Gastrocnemius medialis (tissue), 4 donors: ENCODE measurements around the gene TLE1. TPM values are rescaled to one million over a fixed set of nuclear protein-coding genes. Genes with fewer than 3 reads are reported as not detected.

Experiments used
- ATAC-seq, 2 donors: fragments of 150-250 bp; one replicate each; pipeline ENCODE4 v1.9.1; 2016
- DNase-seq, 2 donors: peaks; one replicate each; pipeline ENCODE4 v3.0.0-alpha.2; 2019
- H3K27ac ChIP-seq, 4 donors: fragments of 200-600 bp; sonication (generic); 1 replicate in 1 of 4; 2 replicates in 3 of 4; pipeline ENCODE4 v1.5.1; 2016 to 2018; ENCODE audit warnings: mild to moderate bottlenecking in 2 of 4, moderate library complexity in 1 of 4
- H3K27me3 ChIP-seq, 3 donors: fragments of 200-600 bp; sonication (generic) in 2 of 3; 1 replicate in 1 of 3; 2 replicates in 2 of 3; pipeline versions ENCODE4 v1.5.1 to v1.6.0; 2016 to 2019; ENCODE audit warnings: mild to moderate bottlenecking in 1 of 3, moderate library complexity in 1 of 3
- H3K36me3 ChIP-seq, 2 donors: fragments of 200-600 bp; sonication (generic) in 1 of 2; one replicate each; pipeline ENCODE4 v1.5.1; 2017 to 2018
- H3K4me1 ChIP-seq, 2 donors: fragments of 200-600 bp; sonication (generic) in 1 of 2; one replicate each; pipeline ENCODE4 v1.5.1; 2016 to 2017; ENCODE audit warnings: mild to moderate bottlenecking in 2 of 2
- H3K4me3 ChIP-seq, 4 donors: fragments of 200-600 bp; sonication (generic) in 3 of 4; 1 replicate in 1 of 4; 2 replicates in 3 of 4; pipeline ENCODE4 v1.5.1; 2016 to 2019; ENCODE audit warnings: mild to moderate bottlenecking in 2 of 4
- H3K9me3 ChIP-seq, 3 donors: fragments of 200-600 bp; sonication (generic) in 2 of 3; 1 replicate in 1 of 3; 2 replicates in 2 of 3; pipeline ENCODE4 v1.5.1; 2016 to 2019
- CTCF ChIP-seq, 5 experiments: fragments of 450-650 bp in 3 of 5; fragments of 200-600 bp in 2 of 5; sonication (generic) in 2 of 5; IDR thresholded peaks in 4 of 5; conservative IDR thresholded peaks in 1 of 5; 1 replicate in 4 of 5; 2 replicates in 1 of 5; pipeline ENCODE4 v1.5.1; 2016 to 2019; ENCODE audit warnings: antibody characterized with exemption in 5 of 5, mild to moderate bottlenecking in 3 of 5, moderate library complexity in 3 of 5
- POLR2A ChIP-seq, 2 donors: fragments of 450-650 bp; IDR thresholded peaks; one replicate each; pipeline ENCODE4 v1.6.1; 2017; ENCODE audit warnings: antibody characterized with exemption in 2 of 2, mild to moderate bottlenecking in 2 of 2, moderate library complexity in 2 of 2
- in situ Hi-C, 4 donors: fragments of 200-750 bp; cut with MboI; loops; one replicate each; pipeline versions ENCODE4 v1.15.0 to v1.8.0; 2017; ENCODE audit warnings: low sequenced_read_pairs in 4 of 4
- intact Hi-C: fragments of 100-400 bp; cut with DNase I; formaldehyde crosslinking; loops from one replicate; pipeline ENCODE4 v1.15.1; 2023; ENCODE audit warnings: low total_unique reads
- total RNA-seq, 4 donors: library from RNA; depleted of rRNA; stranded (reverse); fragments of >200 nt; gene quantifications; one replicate each; pipeline versions ENCODE4 v1.1.0 to v1.2.3, GENCODE V29; 2016

TLE1 gene
- total RNA-seq, 4 donors from 2014 or later = 32.0 to 159 (median 55.4) TPM

DNA sequence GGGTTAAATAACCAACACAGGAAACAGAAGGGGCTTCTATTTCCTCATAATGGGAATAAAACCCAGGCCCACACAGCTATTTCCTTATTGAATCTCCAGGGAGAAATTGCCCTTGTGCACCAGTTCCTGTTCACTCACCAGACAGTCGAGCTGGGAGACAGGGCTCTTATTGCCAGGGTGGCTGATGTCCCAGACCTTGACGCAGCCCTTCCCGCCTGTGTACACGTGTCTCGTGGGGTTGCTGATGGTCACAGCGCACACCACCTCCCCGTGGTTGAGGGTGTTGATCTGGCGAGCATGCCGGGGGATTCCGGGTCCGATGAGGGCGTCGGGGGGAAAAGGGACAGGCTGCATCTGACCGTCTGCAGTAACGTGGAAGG, 96.5 kb downstream of the TLE1 start:
- intact Hi-C loops = no loop called here
- Histone ChIP-seq H3K36me3 (peaks cover 0 to 25% of the 10 kb centered on the region in 2 donors), H3K4me3 (no peak overlapping the region), H3K9me3 (no peaks in the 10 kb centered on the region), H3K27ac (peak overlapping the region; percentile 11 to 49 (median 38)), H3K27me3 (no peaks in the 10 kb centered on the region), H3K4me1 (peaks cover 30 to 31% of the 10 kb centered on the region in 2 donors)
- DNase-seq = peak; percentile 30 to 38
- TF ChIP-seq POLR2A (IDR thresholded peaks at IDR 0.05) (no peak), CTCF (IDR thresholded peaks at IDR 0.05 in 4 of 5, conservative IDR thresholded peaks at IDR 0.05 in 1 of 5) (no peak)
- ATAC-seq = peak in 1 of 2 donors; percentile 18
- in situ Hi-C loops = no loop called here

DNA sequence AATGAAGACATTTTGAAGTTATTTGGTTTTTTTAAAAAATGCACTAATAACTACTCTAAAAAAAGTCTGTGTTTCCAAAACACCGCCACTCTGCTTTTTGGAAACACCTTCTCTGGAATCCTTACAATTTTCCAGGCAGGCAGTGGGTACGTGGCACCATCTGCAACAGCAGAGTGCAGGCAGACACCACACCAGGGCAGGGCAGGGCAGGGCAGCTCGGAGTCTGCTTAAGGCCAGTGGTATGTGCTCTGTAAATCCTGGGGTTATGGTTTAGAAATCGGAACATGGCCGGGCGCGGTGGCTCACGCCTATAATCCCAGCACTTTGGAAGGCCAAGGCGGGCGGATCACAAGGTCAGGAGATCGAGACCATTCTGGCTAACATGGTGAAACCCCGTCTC, 97.6 kb downstream of the TLE1 start:
- in situ Hi-C loops (no loop called here), intact Hi-C loops (no loop called here)
- Histone ChIP-seq H3K27me3 (no peaks in the 10 kb centered on the region), H3K9me3 (no peaks in the 10 kb centered on the region), H3K4me1 (peaks cover 19 to 20% of the 10 kb centered on the region in 2 donors), H3K4me3 (no peak overlapping the region), H3K36me3 (peaks cover 0 to 34% of the 10 kb centered on the region in 2 donors), H3K27ac (peak overlapping the region in 1 of 4 donors; percentile 49)
- ATAC-seq (no peak), DNase-seq (no peak)
- TF ChIP-seq CTCF (IDR thresholded peaks at IDR 0.05 in 4 of 5, conservative IDR thresholded peaks at IDR 0.05 in 1 of 5) (no peak), POLR2A (IDR thresholded peaks at IDR 0.05) (no peak)

DNA sequence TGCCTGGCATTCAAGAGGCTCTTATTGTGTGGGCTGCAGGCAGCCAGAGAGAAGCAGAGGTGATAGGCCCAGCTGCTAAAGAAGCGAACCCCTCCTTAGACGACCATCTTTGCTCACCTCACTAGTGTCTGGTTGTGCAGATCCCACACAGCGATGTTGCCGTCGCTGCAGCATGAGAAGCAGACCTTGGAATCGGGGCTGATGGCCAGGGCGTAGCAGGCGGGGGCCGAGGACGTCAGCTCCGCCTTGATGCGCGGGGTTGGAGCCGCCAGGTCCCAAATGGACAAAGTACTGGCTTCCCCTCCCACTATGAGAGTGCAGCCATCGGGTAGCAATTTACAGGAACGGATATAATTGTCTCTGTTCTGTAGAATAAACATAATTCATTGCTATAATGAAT, 98.7 kb downstream of the TLE1 start:
- Histone ChIP-seq H3K4me1 (peaks cover 12% of the 10 kb centered on the region in 2 donors), H3K9me3 (no peaks in the 10 kb centered on the region), H3K4me3 (no peak overlapping the region), H3K27ac (peak overlapping the region in 1 of 4 donors; percentile 13), H3K27me3 (no peaks in the 10 kb centered on the region), H3K36me3 (peaks cover 0 to 40% of the 10 kb centered on the region in 2 donors)
- ATAC-seq (no peak), DNase-seq (no peak)
- in situ Hi-C loops = no loop called here
- TF ChIP-seq CTCF (IDR thresholded peaks at IDR 0.05 in 4 of 5, conservative IDR thresholded peaks at IDR 0.05 in 1 of 5) = no peak
- TF ChIP-seq POLR2A (IDR thresholded peaks at IDR 0.05) = no peak
- intact Hi-C loops = no loop called here

- in situ Hi-C loops = no loop called here
Measured at GRCh38 chr9:81589819-81590218, 99.5 kb downstream of the TLE1 start.

More at GRCh38 chr9:81589819-81590218, 99.5 kb downstream of the TLE1 start:
- Histone ChIP-seq H3K36me3 (peaks cover 0 to 49% of the 10 kb centered on the region in 2 donors), H3K27ac (peak overlapping the region in 1 of 4 donors; percentile 13), H3K4me1 (peaks cover 8 to 12% of the 10 kb centered on the region in 2 donors), H3K27me3 (no peaks in the 10 kb centered on the region), H3K9me3 (no peaks in the 10 kb centered on the region), H3K4me3 (no peak overlapping the region)
- ATAC-seq (no peak), DNase-seq (no peak)
- TF ChIP-seq CTCF (IDR thresholded peaks at IDR 0.05 in 4 of 5, conservative IDR thresholded peaks at IDR 0.05 in 1 of 5) (no peak), POLR2A (IDR thresholded peaks at IDR 0.05) (no peak)
- intact Hi-C loops = no loop called here
